Activated CD4-positive, CD25-positive, alpha-beta regulatory T cell treated with anti-CD3 and anti-CD28 coated beads, Interleukin-2, amount 50 U/mL, for 24 hours (primary cell): ENCODE measurements around the gene PRRX2.
"Not testable (repeated sequence)": the region's sequence is repeated elsewhere in the genome, so short reads cannot be mapped to it uniquely, and the experiment has no call there.

Experiments used
- ATAC-seq, 2 donors: fragments of 150-1000 bp; cut with Tn5 transposase; one replicate each; pipeline ENCODE4 v1.10.0; 2021; ENCODE audit warnings: mild to moderate bottlenecking in 1 of 2, moderate library complexity in 1 of 2

Gene PRRX2

GRCh38 chr9:129737479-129738274 lies 72.2 kb downstream of the PRRX2 start:
- ATAC-seq: peak; percentile 86 to 89

GRCh38 chr9:129739432-129739831 lies 74.0 kb downstream of the PRRX2 start:
- ATAC-seq: no peak

GRCh38 chr9:129740174-129740573 lies 74.7 kb downstream of the PRRX2 start:
- ATAC-seq: no peak

GRCh38 chr9:129740666-129741464 lies 75.4 kb downstream of the PRRX2 start:
- no peak for ATAC-seq

- no peak for ATAC-seq
Measured at GRCh38 chr9:129745200-129745599, 79.8 kb downstream of the PRRX2 start.

GRCh38 chr9:129746092-129746777 lies 80.8 kb downstream of the PRRX2 start:
- no peak for ATAC-seq

- ATAC-seq: no peak
Measured at GRCh38 chr9:129748249-129748648, 82.8 kb downstream of the PRRX2 start.

- ATAC-seq: not testable (repeated sequence)
Measured at GRCh38 chr9:129749052-129749451, 83.6 kb downstream of the PRRX2 start.

- ATAC-seq: no peak
Measured at GRCh38 chr9:129749575-129749974, 84.1 kb downstream of the PRRX2 start.

- no peak for ATAC-seq
Measured at GRCh38 chr9:129750013-129750638, 84.7 kb downstream of the PRRX2 start.

- ATAC-seq: no peak
Measured at GRCh38 chr9:129751841-129752801, 86.7 kb downstream of the PRRX2 start.

GRCh38 chr9:129752900-129753729 lies 87.7 kb downstream of the PRRX2 start, which contains the start of gene PTGES:
TSS of gene PTGES (minus strand) at chr9:129753042. CDS start at chr9:129753012, 30 bp downstream.
- ATAC-seq: peak; percentile 49 to 60

- no peak for ATAC-seq
Measured at GRCh38 chr9:129755151-129755550, 89.7 kb downstream of the PRRX2 start.

GRCh38 chr9:129756191-129756590 lies 90.7 kb downstream of the PRRX2 start:
- ATAC-seq: no peak

- no peak for ATAC-seq
Measured at GRCh38 chr9:129757045-129757444, 91.6 kb downstream of the PRRX2 start.

- ATAC-seq: no peak
Measured at GRCh38 chr9:129759319-129759718, 93.9 kb downstream of the PRRX2 start.

GRCh38 chr9:129759804-129760502 lies 94.5 kb downstream of the PRRX2 start:
- ATAC-seq: no peak

GRCh38 chr9:129760784-129761183 lies 95.3 kb downstream of the PRRX2 start:
- ATAC-seq: not testable (repeated sequence)

- ATAC-seq: no peak
Measured at GRCh38 chr9:129761293-129761900, 96.0 kb downstream of the PRRX2 start.
